Measurements from ENCODE around the gene ZNF488.

The ZNF488 gene

GRCh38 chr10:47326306-47326926, 57.7 kb downstream of the ZNF488 start:
- DNase-seq = no peak

GRCh38 chr10:47325303-47326291, 58.5 kb downstream of the ZNF488 start:
- DNase-seq = no peak

- no peak for DNase-seq
These were observed 60.3 kb downstream of the ZNF488 start for GRCh38 chr10:47323636-47324296.

- no peak for DNase-seq
These were observed 61.0 kb downstream of the ZNF488 start for GRCh38 chr10:47323087-47323486.

- DNase-seq = no peak
These were observed 61.6 kb downstream of the ZNF488 start, which contains the start of gene GDF2 for GRCh38 chr10:47322300-47323061. Gene GDF2, plus strand, starts transcription at chr10:47322454. Its CDS starts 215 bp downstream, at chr10:47322669.

- DNase-seq = no peak
These were observed 62.4 kb downstream of the ZNF488 start for GRCh38 chr10:47321521-47322195.

GRCh38 chr10:47320812-47321211, 63.3 kb downstream of the ZNF488 start:
- DNase-seq = no peak

- DNase-seq = no peak
These were observed 64.3 kb downstream of the ZNF488 start for GRCh38 chr10:47319784-47320183.

- no peak for DNase-seq
These were observed 65.4 kb downstream of the ZNF488 start for GRCh38 chr10:47318706-47319105.

- DNase-seq = no peak
These were observed 66.8 kb downstream of the ZNF488 start for GRCh38 chr10:47317251-47317650.

GRCh38 chr10:47316131-47316530, 68.0 kb downstream of the ZNF488 start:
- no peak for DNase-seq

All from NCI-H524 (cell line).